Midbrain (tissue), 1 donor: ENCODE data around the gene PAQR8.
A peak's percentile ranks its signal among the peaks of the same experiment; 100 is the strongest.
"Not testable (repeated sequence)": the region's sequence is repeated elsewhere in the genome, so short reads cannot be mapped to it uniquely, and the experiment has no call there.

Source experiments
- DNase-seq: peaks from one replicate; lab custom pipeline; 2025; lab: John Stamatoyannopoulos, UW

The PAQR8 gene

DNA sequence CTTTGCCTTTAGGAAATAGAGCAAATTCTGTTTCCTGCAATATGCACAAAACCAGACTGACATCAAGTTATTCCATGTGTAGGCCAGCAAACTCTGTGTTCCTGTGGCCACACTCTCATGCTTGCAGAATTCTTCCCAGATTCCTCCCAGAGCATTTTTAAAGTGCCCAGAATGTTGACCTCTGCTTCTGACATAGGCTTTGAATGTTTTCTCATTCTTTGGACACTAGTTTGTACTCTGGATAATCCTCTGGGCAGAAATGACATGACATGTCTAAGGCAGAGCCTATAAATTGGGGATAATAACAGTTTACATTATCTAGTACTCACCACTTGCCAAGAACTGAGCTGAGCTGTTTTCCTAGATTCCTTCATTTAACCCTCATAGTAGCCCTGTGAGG is 49.0 kb downstream of the PAQR8 start:
- DNase-seq, result no peak

DNA sequence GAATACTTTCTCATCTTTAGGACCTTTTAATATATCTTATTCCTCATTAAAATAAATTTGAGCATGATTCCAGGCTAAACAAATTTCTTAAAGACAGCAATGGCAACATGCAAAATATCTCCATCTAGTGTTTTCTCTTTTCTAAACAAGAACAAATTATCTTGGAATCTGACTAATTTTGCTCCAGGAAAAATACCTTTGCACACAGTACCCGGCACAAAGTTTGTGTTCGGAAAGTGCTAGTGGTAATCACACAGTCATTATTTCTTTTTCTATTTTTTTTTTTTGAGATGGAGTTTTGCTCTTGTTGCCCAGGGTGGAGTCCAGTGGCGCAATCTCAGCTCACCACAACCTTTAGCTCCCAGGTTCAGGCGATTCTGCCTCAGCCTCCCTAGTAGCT is 50.0 kb downstream of the PAQR8 start:
- DNase-seq, result no peak

- DNase-seq, result no peak
Observed at GRCh38 chr6:52415333-52415732, 53.4 kb downstream of the PAQR8 start.

DNA sequence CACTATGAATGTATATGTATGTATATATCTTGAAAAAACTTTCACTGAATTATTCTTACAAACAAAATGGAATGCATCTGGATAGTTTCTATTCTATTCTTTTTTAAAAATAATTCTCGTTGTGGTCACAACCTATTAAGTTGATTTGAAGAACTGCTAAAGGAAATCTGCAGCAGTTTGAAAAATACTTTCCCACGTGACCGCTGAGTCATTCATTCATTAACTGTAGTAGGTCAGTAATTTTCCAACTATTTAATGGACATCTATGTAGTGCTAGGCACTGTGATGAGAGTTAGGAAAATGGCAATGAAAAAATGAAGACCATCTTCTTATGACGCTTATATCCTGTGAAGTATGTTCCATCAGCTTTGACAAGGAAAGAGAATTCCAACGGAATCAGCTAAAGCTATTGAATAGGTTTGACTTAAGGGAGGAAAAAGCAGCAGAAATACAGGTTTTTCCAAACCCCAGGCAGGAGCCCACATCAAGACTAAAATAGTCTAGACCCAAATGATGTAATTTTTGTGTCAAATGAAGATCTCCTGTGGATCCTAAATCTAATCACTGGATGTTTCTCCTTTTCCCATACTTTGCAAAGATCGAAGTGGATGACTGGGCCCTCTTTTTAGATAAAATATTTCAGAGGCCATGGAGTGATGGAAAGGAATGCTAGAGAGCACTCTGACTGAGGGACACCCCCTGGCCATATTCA is 54.1 kb downstream of the PAQR8 start:
- DNase-seq, result no peak

GRCh38 chr6:52416629-52417151 is 54.7 kb downstream of the PAQR8 start:
- DNase-seq, result peak; percentile 51

DNA sequence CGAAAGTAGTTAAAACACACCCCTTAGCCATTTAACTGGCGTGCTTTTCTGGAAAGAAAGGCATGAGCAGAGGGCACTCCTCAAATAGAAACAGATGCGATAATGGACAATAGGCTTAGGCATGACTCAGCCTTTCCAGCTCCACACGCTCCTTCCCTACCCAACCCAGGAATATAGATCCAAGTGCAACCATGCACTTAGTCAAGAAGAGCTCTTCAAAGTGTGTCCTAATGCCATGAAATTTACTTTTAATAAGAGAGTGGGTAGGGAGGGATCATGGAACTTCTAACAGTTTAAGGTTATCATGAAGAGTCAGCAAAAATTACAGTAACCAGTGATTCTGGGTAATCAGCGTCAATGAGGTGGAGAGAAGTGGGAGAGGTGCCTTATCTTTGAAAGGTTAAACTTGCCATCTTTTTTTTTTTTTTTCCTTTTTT is 55.7 kb downstream of the PAQR8 start:
- no peak for DNase-seq

GRCh38 chr6:52418606-52419005 is 56.7 kb downstream of the PAQR8 start:
- DNase-seq, result no peak

DNA sequence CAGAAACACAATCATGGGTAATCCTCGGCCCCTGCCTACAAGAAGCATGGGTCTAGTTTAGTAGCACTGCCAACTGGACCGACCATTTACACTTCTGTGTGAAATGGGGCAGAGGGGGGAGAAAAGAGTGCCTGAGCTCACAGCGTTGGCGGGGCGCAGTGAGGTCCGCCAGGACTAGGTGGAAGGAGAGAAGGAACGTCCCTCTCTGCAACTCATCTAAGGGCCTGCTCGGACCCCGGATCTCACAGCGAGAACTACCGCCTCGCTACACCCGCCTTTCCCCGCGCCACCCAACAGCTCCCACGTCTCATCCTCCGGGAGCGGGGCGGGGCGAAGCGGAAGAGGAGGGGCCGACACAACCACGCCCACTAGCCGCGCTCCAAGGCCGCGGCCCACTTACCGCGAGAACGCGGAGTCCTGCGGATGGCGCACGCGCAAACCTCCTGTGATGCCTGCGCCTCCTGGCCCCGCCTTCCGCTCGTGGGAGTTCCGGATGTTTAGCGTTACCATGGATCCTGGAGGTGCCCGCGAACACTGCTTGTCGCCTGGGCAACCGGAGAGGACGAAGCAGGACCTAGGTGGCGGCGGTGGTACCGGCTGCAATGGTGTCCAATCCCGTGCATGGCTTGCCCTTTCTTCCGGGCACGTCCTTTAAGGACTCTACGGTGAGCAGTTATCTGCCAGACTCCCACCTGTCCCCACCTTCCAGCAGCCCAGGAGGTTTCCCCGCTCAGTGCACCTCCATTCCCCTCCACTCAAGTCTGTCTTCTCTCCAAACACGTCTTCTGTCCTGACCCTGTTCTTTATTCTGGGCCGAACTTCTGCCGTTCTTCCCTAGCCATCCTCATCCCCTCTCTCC is 58.1 kb downstream of the PAQR8 start, which contains the start of gene EFHC1:
Gene EFHC1 (plus strand): TSS at position 534 of the 859 bp plus-strand sequence. CDS start 69 bp downstream, at position 603.
- DNase-seq, result peak; percentile 99

- DNase-seq, result no peak
Observed at GRCh38 chr6:52420668-52421358, 58.9 kb downstream of the PAQR8 start.

DNA sequence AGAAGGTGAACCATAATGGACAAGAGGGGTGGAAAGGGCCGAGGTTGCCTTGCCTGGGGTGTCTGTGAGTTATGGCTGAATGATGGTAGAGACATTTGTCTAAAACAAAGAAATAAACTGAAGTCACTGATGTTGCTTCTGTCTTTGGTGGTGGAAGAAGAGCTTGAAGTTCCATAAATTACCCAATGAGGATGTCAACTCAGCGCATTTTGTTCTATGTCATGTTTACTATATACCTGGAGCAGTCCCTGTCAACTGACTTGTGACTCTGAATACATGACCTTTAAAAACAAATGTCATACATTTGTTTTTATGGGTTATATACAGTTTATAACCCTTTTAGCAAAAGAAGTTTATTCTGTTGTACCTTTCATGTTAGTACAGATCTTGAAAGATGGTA is 60.2 kb downstream of the PAQR8 start:
- DNase-seq, result no peak

DNA sequence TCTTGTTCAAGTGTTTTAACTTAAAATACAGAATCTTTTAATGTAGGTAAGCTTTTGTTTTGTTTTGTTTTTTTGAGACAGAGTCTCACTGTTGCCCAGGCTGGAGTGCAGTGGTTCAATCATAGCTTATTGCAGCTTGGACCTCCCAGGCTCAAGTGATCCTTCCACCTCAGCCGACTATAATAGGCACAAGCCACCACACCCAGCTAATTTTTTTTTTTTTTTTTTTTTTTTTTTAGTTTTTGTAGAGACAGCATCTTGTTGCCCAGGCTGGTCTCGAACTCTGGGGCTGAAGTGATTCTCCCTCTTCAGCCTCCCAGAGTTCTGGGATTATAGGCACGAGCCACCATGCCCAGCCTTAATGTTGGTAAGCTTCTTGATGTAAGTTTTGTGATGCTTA is 61.5 kb downstream of the PAQR8 start:
- DNase-seq, result no peak

- DNase-seq, result no peak
Observed at GRCh38 chr6:52423971-52424381, 62.0 kb downstream of the PAQR8 start.

- no peak for DNase-seq
Observed at GRCh38 chr6:52424513-52424912, 62.6 kb downstream of the PAQR8 start.

DNA sequence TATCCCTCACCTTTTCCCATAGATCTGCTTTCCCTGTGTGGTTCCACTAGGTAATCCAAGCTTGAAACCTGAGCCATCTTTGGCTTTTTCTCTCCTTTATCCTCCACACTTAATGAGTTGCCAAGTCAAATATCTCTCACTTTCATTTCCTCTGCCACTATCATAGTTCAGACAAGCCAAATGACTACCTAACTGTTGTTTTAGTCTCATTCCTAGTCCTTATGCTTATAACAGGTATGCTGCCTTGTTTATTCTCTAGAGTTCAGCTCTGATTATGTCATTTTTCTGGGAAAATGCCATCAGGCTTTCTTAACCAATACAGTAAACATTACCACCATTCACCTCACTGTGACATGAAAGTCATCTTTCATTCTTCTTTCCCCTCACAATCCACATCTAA is 64.7 kb downstream of the PAQR8 start:
- no peak for DNase-seq

- DNase-seq, result not testable (repeated sequence)
Observed at GRCh38 chr6:52433294-52433693, 71.3 kb downstream of the PAQR8 start.

- no peak for DNase-seq
Observed at GRCh38 chr6:52435345-52435744, 73.4 kb downstream of the PAQR8 start.

DNA sequence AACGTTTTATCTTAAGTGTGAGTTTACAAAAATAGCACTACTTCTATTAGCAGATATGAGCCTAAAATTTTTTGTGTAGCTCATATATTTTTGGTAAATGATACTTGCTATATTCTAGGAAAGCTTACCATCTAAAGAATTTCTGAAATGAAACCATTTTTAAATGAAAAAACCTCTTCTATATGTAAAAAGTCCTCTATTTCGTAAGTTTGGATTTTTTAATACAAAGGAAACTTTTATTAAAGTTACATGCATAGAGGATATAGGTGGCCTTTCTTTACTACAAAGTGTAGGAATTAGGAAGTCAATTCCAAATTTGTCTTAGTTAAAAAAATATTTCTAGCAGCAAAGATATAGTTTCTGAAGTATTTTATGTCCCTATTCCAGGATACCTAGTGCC is 77.0 kb downstream of the PAQR8 start:
- DNase-seq, result no peak

- DNase-seq, result no peak
Observed at GRCh38 chr6:52454556-52454955, 92.6 kb downstream of the PAQR8 start.

GRCh38 chr6:52457096-52457495 is 95.1 kb downstream of the PAQR8 start:
- no peak for DNase-seq
